Gastrocnemius medialis (tissue), 4 donors: ENCODE measurements around the gene ERICH6B. TPM values are rescaled to one million over a fixed set of nuclear protein-coding genes. Genes with fewer than 3 reads are reported as not detected.

Source experiments
- ATAC-seq, 2 donors: fragments of 150-250 bp; one replicate each; pipeline ENCODE4 v1.9.1; 2016
- DNase-seq, 2 donors: peaks; one replicate each; pipeline ENCODE4 v3.0.0-alpha.2; 2019
- H3K27ac ChIP-seq, 4 donors: fragments of 200-600 bp; sonication (generic); 1 replicate in 1 of 4; 2 replicates in 3 of 4; pipeline ENCODE4 v1.5.1; 2016 to 2018; ENCODE audit warnings: mild to moderate bottlenecking in 2 of 4, moderate library complexity in 1 of 4
- H3K27me3 ChIP-seq, 3 donors: fragments of 200-600 bp; sonication (generic) in 2 of 3; 1 replicate in 1 of 3; 2 replicates in 2 of 3; pipeline versions ENCODE4 v1.5.1 to v1.6.0; 2016 to 2019; ENCODE audit warnings: mild to moderate bottlenecking in 1 of 3, moderate library complexity in 1 of 3
- H3K36me3 ChIP-seq, 2 donors: fragments of 200-600 bp; sonication (generic) in 1 of 2; one replicate each; pipeline ENCODE4 v1.5.1; 2017 to 2018
- H3K4me1 ChIP-seq, 2 donors: fragments of 200-600 bp; sonication (generic) in 1 of 2; one replicate each; pipeline ENCODE4 v1.5.1; 2016 to 2017; ENCODE audit warnings: mild to moderate bottlenecking in 2 of 2
- H3K4me3 ChIP-seq, 4 donors: fragments of 200-600 bp; sonication (generic) in 3 of 4; 1 replicate in 1 of 4; 2 replicates in 3 of 4; pipeline ENCODE4 v1.5.1; 2016 to 2019; ENCODE audit warnings: mild to moderate bottlenecking in 2 of 4
- H3K9me3 ChIP-seq, 3 donors: fragments of 200-600 bp; sonication (generic) in 2 of 3; 1 replicate in 1 of 3; 2 replicates in 2 of 3; pipeline ENCODE4 v1.5.1; 2016 to 2019
- POLR2A ChIP-seq, 2 donors: fragments of 450-650 bp; IDR thresholded peaks; one replicate each; pipeline ENCODE4 v1.6.1; 2017; ENCODE audit warnings: antibody characterized with exemption in 2 of 2, mild to moderate bottlenecking in 2 of 2, moderate library complexity in 2 of 2
- in situ Hi-C, 4 donors: fragments of 200-750 bp; cut with MboI; loops; one replicate each; pipeline versions ENCODE4 v1.15.0 to v1.8.0; 2017; ENCODE audit warnings: low sequenced_read_pairs in 4 of 4
- intact Hi-C: fragments of 100-400 bp; cut with DNase I; formaldehyde crosslinking; loops from one replicate; pipeline ENCODE4 v1.15.1; 2023; ENCODE audit warnings: low total_unique reads
- total RNA-seq, 4 donors: library from RNA; depleted of rRNA; stranded (reverse); fragments of >200 nt; gene quantifications; one replicate each; pipeline versions ENCODE4 v1.1.0 to v1.2.3, GENCODE V29; 2016
- TF ChIP-seq, protein P1 (sequence below), 5 experiments: fragments of 450-650 bp in 3 of 5; fragments of 200-600 bp in 2 of 5; sonication (generic) in 2 of 5; IDR thresholded peaks in 4 of 5; conservative IDR thresholded peaks in 1 of 5; 1 replicate in 4 of 5; 2 replicates in 1 of 5; pipeline ENCODE4 v1.5.1; 2016 to 2019; ENCODE audit warnings: antibody characterized with exemption in 5 of 5, mild to moderate bottlenecking in 3 of 5, moderate library complexity in 3 of 5

The ERICH6B gene
- total RNA-seq, 4 donors from 2014 or later, result not detected

DNA sequence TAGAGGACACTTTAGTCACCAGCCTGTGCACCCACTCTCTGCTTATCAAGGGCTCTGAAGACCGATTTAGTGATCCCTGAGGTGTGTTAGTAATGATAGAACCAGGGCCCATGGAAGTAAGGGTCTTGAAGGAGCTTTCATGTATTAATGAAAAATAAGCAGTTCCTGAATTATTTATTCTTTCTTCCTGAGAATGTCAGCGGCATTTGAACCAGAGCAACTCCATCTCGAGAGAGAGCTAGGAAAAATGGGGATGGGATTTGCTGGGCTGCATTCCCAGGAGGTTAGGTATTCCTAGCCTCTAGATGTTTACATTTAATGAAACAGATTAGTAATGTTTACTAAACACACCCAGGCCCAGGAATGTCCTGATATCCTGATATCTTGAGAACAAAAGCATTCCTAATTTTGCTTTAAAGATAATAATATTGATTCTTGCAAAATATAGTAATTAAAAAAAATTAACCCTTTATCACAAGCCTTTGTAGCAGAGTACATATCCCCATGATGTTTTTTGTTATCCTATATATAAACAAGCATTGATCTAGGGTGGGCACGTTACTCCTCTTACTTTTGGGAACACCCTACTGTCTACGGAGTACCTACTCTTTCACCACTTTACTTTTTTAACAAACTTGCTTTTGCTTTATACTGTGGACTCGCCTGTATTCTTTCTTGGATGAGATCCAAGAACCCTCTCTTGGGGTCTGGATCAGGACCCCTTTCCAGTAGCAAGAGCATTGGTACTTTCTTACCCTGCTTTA lies 87.7 kb downstream of the ERICH6B start:
- Histone ChIP-seq H3K9me3 (no peaks in the 10 kb centered on the region), H3K27ac (no peak overlapping the region), H3K27me3 (no peaks in the 10 kb centered on the region), H3K4me3 (no peak overlapping the region), H3K4me1 (no peaks in the 10 kb centered on the region), H3K36me3 (peaks cover 0 to 59% of the 10 kb centered on the region in 2 donors)
- intact Hi-C loops, result no loop called here
- no peak for ATAC-seq
- no peak for DNase-seq
- in situ Hi-C loops, result no loop called here
- no peak for TF ChIP-seq POLR2A (IDR thresholded peaks at IDR 0.05)
- TF ChIP-seq, protein P1, sequence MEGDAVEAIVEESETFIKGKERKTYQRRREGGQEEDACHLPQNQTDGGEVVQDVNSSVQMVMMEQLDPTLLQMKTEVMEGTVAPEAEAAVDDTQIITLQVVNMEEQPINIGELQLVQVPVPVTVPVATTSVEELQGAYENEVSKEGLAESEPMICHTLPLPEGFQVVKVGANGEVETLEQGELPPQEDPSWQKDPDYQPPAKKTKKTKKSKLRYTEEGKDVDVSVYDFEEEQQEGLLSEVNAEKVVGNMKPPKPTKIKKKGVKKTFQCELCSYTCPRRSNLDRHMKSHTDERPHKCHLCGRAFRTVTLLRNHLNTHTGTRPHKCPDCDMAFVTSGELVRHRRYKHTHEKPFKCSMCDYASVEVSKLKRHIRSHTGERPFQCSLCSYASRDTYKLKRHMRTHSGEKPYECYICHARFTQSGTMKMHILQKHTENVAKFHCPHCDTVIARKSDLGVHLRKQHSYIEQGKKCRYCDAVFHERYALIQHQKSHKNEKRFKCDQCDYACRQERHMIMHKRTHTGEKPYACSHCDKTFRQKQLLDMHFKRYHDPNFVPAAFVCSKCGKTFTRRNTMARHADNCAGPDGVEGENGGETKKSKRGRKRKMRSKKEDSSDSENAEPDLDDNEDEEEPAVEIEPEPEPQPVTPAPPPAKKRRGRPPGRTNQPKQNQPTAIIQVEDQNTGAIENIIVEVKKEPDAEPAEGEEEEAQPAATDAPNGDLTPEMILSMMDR (IDR thresholded peaks at IDR 0.05 in 4 of 5, conservative IDR thresholded peaks at IDR 0.05 in 1 of 5), result no peak

DNA sequence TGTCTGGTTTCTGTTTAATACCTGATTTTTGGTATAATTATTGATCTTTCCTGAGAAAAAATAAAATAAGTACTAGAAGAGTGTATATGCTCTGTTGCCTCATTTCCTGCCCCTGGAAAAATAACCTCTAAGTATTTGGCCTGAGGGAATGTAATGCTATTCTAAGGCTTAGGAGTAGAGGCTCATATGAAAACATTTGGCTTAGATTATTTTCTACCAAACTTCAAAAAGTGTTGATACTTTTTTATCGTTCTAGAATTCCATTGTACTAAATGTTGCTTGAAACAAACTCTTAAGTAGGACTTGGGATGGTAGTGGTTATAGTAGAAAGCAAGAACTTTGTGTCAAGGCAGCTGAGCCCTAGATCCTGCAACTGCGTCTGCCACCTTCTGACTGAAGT lies 93.0 kb downstream of the ERICH6B start:
- H3K9me3 ChIP-seq, result no peaks in the 10 kb centered on the region
- H3K36me3 ChIP-seq, result peaks cover 0 to 49% of the 10 kb centered on the region in 2 donors

DNA sequence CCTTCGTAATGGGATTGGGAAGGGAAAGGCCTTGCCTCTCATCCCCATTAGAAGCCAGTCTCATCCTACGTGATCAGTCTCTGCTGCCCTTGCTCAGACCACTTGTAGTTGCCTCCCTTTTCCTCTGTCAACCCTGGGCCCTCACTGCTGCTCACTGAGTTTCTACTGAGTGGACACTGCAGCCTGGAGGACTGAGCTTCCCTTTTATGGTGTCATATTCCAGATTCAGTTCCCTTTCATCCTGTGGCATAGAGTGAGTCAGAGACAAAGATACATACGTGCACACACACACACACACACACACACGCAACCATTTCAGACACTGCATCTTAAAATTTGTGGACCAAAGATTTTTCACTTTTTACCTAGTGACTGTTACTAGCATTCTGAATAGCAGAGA lies 94.2 kb downstream of the ERICH6B start:
- Histone ChIP-seq H3K9me3 (no peaks in the 10 kb centered on the region), H3K4me3 (no peak overlapping the region), H3K27ac (no peak overlapping the region), H3K36me3 (peaks cover 0 to 60% of the 10 kb centered on the region in 2 donors), H3K4me1 (no peaks in the 10 kb centered on the region), H3K27me3 (no peaks in the 10 kb centered on the region)
- intact Hi-C loops, result no loop called here
- in situ Hi-C loops, result loop anchor here in 2 of 4 donors (25.0 kb wide), 3 partner anchors 484 to 641 kb away; no protein-coding TSS in a partner anchor
- DNase-seq (no peak), ATAC-seq (no peak)
- TF ChIP-seq, protein P1 (IDR thresholded peaks at IDR 0.05 in 4 of 5, conservative IDR thresholded peaks at IDR 0.05 in 1 of 5), result no peak
- TF ChIP-seq POLR2A (IDR thresholded peaks at IDR 0.05), result no peak

More for the DNA sequence above, 93.0 kb downstream of the ERICH6B start:
- DNase-seq (no peak), ATAC-seq (no peak)
- intact Hi-C loops, result no loop called here
- Histone ChIP-seq H3K4me3 (no peak overlapping the region), H3K4me1 (no peaks in the 10 kb centered on the region), H3K27me3 (no peaks in the 10 kb centered on the region), H3K27ac (no peak overlapping the region)
- TF ChIP-seq POLR2A (IDR thresholded peaks at IDR 0.05), result no peak
- TF ChIP-seq, protein P1 (IDR thresholded peaks at IDR 0.05 in 4 of 5, conservative IDR thresholded peaks at IDR 0.05 in 1 of 5), result no peak
- in situ Hi-C loops, result loop anchor here in 2 of 4 donors (25.0 kb wide), 3 partner anchors 485 to 640 kb away; no protein-coding TSS in a partner anchor

DNA sequence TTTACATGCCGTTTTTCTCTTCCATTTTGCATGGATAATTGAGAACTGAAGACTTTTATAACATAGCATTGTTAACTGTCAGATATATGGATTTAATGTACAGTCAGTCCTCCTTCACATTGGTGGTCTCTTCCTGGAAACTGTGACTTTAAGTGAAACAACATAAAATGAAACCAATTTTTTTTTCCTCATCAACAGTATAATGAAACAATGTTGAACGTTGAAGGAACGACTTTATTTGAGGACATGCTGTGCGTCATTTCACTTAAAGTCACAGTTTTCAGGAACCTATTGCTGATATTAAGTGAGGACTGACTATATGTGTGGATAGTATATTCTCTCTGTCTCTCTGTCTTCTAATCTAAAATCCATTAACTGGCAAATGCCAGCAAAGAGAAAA lies 96.0 kb downstream of the ERICH6B start:
- no peak for TF ChIP-seq POLR2A (IDR thresholded peaks at IDR 0.05)
- TF ChIP-seq, protein P1 (IDR thresholded peaks at IDR 0.05 in 4 of 5, conservative IDR thresholded peaks at IDR 0.05 in 1 of 5), result no peak
- intact Hi-C loops, result no loop called here
- DNase-seq (no peak), ATAC-seq (no peak)
- H3K27me3 ChIP-seq, result no peaks in the 10 kb centered on the region
- H3K4me3 ChIP-seq, result no peak overlapping the region
- in situ Hi-C loops, result loop anchor here in 2 of 4 donors (25.0 kb wide), 3 partner anchors 482 to 643 kb away; no protein-coding TSS in a partner anchor
- H3K9me3 ChIP-seq, result no peaks in the 10 kb centered on the region
- H3K36me3 ChIP-seq, result peaks cover 0 to 66% of the 10 kb centered on the region in 2 donors
- H3K27ac ChIP-seq, result no peak overlapping the region
- H3K4me1 ChIP-seq, result no peaks in the 10 kb centered on the region
